Spleen (tissue), 7 donors: ENCODE data around the gene CCNO.

Experiments used
- POLR2A ChIP-seq, 3 donors: fragments of 450-650 bp; IDR thresholded peaks; one replicate each; pipeline ENCODE4 v1.5.1; 2017; ENCODE audit warnings: antibody characterized with exemption in 3 of 3, mild to moderate bottlenecking in 1 of 3
- TF ChIP-seq, protein P1 (sequence below), 11 experiments: fragments of 200-600 bp in 7 of 11; fragments of 450-650 bp in 4 of 11; sonication (generic) in 4 of 11; IDR thresholded peaks in 8 of 11; conservative IDR thresholded peaks in 3 of 11; 1 replicate in 7 of 11; 2 replicates in 4 of 11; pipeline versions ENCODE4 v1.4.0 to v1.8.0; 2016 to 2021; ENCODE audit warnings: antibody characterized with exemption in 11 of 11, inconsistent platforms in 4 of 11, mild to moderate bottlenecking in 1 of 11
- donor health status: DM: no; HTN: no; CAD: no; lungs with moderate emphysema.
- donor health status: DM: no; HTN: no; CAD: no.
- donor health status: DM: no; HTN: no; CAD: no.

DNA sequence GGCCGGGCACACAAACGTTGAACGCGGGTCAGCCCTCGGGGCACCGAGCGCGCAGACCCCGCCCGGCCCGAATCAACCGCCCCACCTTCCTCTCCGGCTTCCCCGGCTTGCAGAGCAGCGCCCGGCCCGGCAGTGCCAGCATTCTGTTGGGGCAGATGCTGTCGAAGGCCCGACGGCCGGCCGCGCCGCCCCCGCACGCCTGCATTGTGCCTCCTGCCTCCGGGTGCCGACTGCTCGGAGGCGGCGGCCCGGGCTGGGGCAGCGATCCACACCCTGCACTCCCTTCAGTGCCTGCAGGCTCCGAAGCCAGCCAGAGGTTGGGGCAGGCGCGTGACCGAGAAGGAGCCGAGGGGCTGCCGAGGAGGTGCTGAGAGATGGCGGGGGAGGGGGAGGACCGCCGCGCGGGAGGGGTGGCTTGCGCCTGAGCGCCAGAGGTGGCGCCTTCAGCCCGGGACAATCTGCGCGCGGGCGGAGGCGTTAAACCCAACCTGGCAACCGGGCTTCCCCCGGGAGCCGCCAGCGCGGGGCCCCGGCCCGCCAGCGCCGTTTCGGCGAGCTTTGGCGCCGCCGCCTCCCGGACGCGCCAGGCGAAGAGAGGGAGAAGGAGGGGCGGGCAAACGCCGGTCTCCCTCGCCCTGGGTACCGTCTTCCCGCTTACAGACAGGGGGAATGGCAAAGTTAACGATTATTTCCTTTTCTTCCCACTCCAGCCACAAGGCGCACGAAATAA lies 6.3 kb downstream of the CCNO start, which contains the start of gene MCIDAS:
- TF ChIP-seq, protein P1, sequence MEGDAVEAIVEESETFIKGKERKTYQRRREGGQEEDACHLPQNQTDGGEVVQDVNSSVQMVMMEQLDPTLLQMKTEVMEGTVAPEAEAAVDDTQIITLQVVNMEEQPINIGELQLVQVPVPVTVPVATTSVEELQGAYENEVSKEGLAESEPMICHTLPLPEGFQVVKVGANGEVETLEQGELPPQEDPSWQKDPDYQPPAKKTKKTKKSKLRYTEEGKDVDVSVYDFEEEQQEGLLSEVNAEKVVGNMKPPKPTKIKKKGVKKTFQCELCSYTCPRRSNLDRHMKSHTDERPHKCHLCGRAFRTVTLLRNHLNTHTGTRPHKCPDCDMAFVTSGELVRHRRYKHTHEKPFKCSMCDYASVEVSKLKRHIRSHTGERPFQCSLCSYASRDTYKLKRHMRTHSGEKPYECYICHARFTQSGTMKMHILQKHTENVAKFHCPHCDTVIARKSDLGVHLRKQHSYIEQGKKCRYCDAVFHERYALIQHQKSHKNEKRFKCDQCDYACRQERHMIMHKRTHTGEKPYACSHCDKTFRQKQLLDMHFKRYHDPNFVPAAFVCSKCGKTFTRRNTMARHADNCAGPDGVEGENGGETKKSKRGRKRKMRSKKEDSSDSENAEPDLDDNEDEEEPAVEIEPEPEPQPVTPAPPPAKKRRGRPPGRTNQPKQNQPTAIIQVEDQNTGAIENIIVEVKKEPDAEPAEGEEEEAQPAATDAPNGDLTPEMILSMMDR (IDR thresholded peaks at IDR 0.05 in 8 of 11, conservative IDR thresholded peaks at IDR 0.05 in 3 of 11) = peak in 1 of 11 experiments; percentile 2
- no peak for TF ChIP-seq POLR2A (IDR thresholded peaks at IDR 0.05)
